AG04450 (cell line): Measurements from ENCODE around the gene SPTBN2. TPM values are rescaled to one million over a fixed set of nuclear protein-coding genes. Genes with fewer than 3 reads are reported as not detected.

Source experiments
- CTCF ChIA-PET: fragments of 300-600, 350-600 bp; formaldehyde crosslinking; extraction: SDS; loops from one replicate; lab custom pipeline; 2022; ENCODE audit warnings: antibody characterized with exemption, inconsistent platforms; lab: Charles Lee
- POLR2A ChIA-PET: fragments of 350-600 bp; formaldehyde crosslinking; extraction: SDS; loops from one replicate; lab custom pipeline; 2021; ENCODE audit warnings: antibody characterized with exemption, inconsistent platforms; lab: Yijun Ruan, JAX
- DNase-seq: peaks from one replicate; pipeline ENCODE4 v3.0.0-alpha.2; 2011; ENCODE audit warnings: low read depth, low spot score
- H3K27ac ChIP-seq: one replicate; pipeline ENCODE4 v1.5.1; 2012; ENCODE audit warnings: low read depth, low read length, control low read depth
- H3K27me3 ChIP-seq: one replicate; pipeline ENCODE4 v1.6.0; 2012; ENCODE audit warnings: low read length; ENCODE audit not compliant: control insufficient read depth, insufficient read depth
- H3K4me3 ChIP-seq: 2 replicates; pipeline ENCODE4 v1.5.1; 2011; ENCODE audit warnings: mild to moderate bottlenecking, low read depth, low read length, control low read depth
- H3K9me3 ChIP-seq: 2 replicates; pipeline ENCODE4 v1.5.1; 2012; ENCODE audit warnings: low read length; ENCODE audit not compliant: control insufficient read depth, insufficient read depth
- polyA plus RNA-seq: library from polyadenylated mRNA; depleted of rRNA; stranded (reverse); fragments of >200 nt; gene quantifications from 2 replicates; pipeline ENCODE4 v1.2.3, GENCODE V29; 2011
- TF ChIP-seq, protein P1 (sequence below): IDR thresholded peaks from 2 replicates; pipeline ENCODE4 v1.5.1; 2011; ENCODE audit warnings: low read depth, low read length, control low read depth, inconsistent platforms

The SPTBN2 gene
- polyA plus RNA-seq, 1 experiment = 0.09 TPM

DNA sequence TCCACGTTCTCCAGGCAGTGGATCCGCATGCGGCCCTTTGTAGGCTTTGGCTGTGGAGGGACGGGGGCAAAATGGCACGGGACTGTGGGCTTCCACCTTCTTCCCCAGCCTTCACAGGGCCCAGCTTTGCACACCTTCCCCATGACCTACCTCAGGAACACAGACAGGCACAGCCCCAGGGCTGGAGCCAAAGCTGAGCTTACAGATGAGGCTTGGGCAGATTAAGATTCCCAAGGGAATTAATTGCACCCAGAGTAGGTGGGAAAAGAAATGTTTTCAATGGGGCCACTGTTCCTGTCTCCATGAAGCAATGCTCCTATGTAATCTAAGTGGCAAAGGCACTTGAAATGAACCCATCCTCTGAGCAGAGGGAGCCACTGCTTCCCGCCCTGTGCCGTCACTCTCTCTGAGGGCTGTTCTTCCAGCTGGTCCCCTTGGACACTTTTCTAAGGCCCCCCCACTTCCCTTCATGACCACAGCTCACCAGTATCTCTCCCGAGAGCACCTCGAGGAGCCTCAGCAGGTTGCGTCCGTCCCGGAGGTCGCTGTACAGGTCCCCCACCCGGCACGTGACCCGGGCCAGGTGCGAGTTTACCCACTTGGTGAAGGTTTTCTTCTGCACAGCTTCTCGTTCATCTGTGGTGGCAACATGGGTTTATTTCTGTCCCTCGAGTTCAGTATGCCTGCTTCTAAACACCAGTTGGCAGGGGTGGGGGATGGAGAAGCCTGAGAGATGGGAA, 13.5 kb downstream of the SPTBN2 start:
- no peak overlapping the region for H3K27ac ChIP-seq
- no peaks in the 10 kb centered on the region for H3K9me3 ChIP-seq
- ChIA-PET POLR2A (interaction anchor here (0.7 kb wide), 1 partner anchor 45 kb away, joined by 3 read pairs; no protein-coding TSS in a partner anchor), CTCF (no interaction called here)
- no peak for DNase-seq
- TF ChIP-seq, protein P1, sequence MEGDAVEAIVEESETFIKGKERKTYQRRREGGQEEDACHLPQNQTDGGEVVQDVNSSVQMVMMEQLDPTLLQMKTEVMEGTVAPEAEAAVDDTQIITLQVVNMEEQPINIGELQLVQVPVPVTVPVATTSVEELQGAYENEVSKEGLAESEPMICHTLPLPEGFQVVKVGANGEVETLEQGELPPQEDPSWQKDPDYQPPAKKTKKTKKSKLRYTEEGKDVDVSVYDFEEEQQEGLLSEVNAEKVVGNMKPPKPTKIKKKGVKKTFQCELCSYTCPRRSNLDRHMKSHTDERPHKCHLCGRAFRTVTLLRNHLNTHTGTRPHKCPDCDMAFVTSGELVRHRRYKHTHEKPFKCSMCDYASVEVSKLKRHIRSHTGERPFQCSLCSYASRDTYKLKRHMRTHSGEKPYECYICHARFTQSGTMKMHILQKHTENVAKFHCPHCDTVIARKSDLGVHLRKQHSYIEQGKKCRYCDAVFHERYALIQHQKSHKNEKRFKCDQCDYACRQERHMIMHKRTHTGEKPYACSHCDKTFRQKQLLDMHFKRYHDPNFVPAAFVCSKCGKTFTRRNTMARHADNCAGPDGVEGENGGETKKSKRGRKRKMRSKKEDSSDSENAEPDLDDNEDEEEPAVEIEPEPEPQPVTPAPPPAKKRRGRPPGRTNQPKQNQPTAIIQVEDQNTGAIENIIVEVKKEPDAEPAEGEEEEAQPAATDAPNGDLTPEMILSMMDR = no peak
- no peak overlapping the region for H3K4me3 ChIP-seq
- H3K27me3 ChIP-seq = peaks cover 17% of the 10 kb centered on the region

DNA sequence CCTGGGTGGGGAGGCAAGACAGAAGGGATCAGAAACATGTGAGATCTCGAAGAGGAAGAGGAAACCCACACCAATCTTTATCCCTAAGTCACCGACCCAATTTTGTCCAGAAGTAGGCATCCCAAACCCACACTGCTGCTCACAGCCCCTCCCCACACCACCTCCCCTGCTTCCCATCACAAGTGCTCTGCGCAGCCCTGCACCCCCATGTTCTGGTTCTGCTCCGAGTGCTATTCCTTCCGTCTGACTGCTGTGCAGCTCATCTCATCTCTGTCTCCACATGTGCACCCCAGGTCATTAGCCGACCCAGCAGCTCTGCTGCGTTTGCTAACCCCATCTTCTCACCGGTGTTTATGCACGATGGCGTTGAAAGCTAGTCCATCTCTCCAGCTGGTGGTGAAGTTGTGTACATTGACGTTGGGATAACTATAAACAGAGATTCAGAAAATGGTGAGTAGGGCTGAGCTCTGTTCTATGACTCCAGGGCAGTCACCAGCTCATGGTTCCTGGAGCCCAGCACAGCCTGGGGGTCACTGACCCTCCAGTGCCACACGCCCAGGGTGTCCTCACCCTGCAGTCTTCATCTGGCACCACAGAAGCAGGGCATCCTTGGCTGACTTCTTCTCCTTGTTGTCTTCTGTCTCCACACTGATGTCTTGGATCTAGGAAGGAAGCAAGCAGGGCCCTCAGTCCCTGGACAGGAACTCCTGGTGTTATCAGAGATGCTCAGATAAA, 15.1 kb downstream of the SPTBN2 start:
- Histone ChIP-seq H3K4me3 (no peak overlapping the region), H3K27me3 (peaks cover 18% of the 10 kb centered on the region), H3K27ac (no peak overlapping the region), H3K9me3 (no peaks in the 10 kb centered on the region)
- no peak for DNase-seq
- ChIA-PET POLR2A (no interaction called here), CTCF (interaction anchor here (1.0 kb wide), 1 partner anchor 18 kb away, joined by 3 read pairs; no protein-coding TSS in a partner anchor)
- TF ChIP-seq, protein P1 = no peak

DNA sequence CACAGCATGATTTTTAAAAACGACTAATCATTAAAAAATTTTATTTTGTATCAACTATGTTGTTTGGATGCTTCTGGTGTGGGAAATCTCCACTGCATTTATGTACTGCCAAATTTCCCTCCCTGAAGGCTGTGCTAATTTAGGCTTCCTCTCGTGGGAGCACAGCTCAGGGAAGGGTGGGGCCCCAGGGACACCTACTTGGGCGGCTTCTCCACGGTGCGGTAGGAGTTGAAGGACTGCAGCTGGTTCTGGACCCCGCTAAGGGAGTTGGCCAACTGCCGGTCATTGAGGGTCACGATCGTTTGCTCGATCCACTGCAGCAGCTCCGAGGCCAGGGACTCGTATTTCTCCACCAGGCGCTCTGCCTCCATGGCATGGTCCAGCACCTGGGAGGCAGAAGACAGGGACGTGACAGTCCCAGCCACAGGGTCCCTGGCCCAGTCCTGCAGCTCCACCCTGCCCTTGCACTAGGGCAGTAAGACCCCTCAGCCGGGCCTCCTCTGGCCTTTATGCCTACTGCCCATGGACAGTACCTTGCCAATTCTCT, 18.6 kb downstream of the SPTBN2 start:
- Histone ChIP-seq H3K27me3 (peaks cover 14% of the 10 kb centered on the region), H3K4me3 (no peak overlapping the region), H3K27ac (no peak overlapping the region), H3K9me3 (no peaks in the 10 kb centered on the region; the same call in 1 of the 2 replicates)
- DNase-seq = no peak
- POLR2A ChIA-PET = no interaction called here
- CTCF ChIA-PET = no interaction called here
- TF ChIP-seq, protein P1 = no peak

DNA sequence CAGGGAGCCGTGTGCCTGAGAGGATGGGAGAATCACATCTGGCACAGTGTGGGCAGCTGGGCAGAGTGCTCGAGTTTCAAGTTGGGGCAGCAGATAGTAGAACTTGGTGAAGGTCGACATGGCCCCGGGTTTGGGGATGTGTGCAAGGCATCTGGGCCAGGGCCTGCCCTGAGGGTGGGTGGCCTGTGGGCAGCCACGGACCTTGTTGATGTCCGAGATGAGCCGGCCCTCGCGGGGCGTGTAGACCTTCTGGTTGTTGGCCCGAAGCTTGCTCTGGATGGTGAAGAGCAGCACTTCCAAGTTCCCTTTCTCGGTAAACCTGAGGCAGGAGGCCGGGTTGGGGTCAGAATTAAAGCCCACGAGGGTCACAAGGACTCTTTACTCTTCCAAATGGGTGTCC, 20.3 kb downstream of the SPTBN2 start:
- H3K27ac ChIP-seq = no peak overlapping the region
- no peak overlapping the region for H3K4me3 ChIP-seq
- peaks cover 5% of the 10 kb centered on the region for H3K27me3 ChIP-seq
- TF ChIP-seq, protein P1 = no peak
- ChIA-PET CTCF (no interaction called here), POLR2A (no interaction called here)
- no peaks in the 10 kb centered on the region; the same call in 1 of the 2 replicates for H3K9me3 ChIP-seq
- DNase-seq = no peak
